Activated CD4-positive, alpha-beta T cell treated with anti-CD3 and anti-CD28 coated beads, Interleukin-2, amount 50 U/mL, for 16 hours (primary cell): ENCODE measurements around the gene CEPT1.

Source experiments
- DNase-seq: peaks from one replicate; pipeline ENCODE4 v3.0.0-alpha.2; 2020

CEPT1 gene

DNA sequence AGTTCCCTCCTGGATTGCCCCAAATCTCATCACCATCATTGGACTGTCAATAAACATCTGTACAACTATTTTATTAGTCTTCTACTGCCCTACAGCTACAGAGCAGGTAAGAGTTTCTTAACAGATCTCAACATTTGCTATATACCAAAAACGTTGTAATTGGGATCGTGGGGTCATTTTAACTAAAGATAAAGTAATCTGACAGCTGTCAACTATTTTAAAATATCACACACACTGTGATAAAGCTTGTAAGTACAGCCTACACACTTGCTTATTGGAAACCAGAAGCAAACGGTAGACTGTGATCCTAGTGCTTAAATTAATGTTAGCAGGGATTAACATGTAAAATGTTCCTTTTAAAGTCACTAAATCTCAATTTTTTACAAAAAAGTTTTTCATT, 7.9 kb downstream of the CEPT1 start:
- no peak for DNase-seq

GRCh38 chr1:111148376-111148881, 8.4 kb downstream of the CEPT1 start:
- no peak for DNase-seq

DNA sequence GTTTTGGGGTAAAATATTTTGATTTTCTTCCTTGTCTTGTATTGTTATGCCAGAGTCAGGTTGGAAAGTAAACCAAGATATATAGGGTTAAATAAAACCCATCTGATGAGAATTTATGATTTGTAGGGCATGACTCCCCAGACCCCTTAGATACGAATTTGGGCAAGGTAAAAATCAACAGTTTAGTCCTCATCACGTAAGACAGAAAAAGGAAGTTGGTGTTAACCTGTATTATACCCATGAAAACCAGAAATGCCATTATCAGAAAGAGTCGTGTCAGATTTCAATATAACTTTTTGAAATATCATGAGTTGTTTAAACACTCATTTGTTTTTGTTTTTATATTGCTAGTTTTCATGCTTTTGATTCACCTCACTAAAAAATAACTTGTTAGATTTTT, 11.8 kb downstream of the CEPT1 start:
- no peak for DNase-seq

GRCh38 chr1:111154021-111154999, 14.3 kb downstream of the CEPT1 start:
- DNase-seq: no peak

DNA sequence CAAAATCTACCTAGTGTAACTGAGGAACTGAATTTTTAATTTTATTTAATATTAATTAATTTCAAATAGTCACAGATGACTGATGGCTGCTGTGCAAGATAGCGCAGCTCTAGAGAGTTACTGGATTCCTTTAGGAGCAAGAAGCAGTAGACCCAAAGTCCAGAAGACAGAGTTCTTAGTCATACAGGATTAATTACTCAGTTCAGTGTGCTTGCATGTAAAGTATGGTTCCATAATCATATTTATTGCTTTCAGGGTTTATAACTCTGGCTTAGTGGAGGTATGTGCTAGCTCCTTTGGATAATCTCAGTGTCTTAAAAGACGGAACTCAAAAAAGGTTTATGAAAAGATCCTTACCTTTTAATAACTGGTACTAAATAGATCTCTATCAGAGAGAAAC, 17.4 kb downstream of the CEPT1 start:
- no peak for DNase-seq

- no peak for DNase-seq
Measured at GRCh38 chr1:111161843-111162487, 21.9 kb downstream of the CEPT1 start.

GRCh38 chr1:111162488-111162880, 22.5 kb downstream of the CEPT1 start:
- no peak for DNase-seq

- DNase-seq: no peak
Measured at GRCh38 chr1:111163363-111163762, 23.3 kb downstream of the CEPT1 start.

DNA sequence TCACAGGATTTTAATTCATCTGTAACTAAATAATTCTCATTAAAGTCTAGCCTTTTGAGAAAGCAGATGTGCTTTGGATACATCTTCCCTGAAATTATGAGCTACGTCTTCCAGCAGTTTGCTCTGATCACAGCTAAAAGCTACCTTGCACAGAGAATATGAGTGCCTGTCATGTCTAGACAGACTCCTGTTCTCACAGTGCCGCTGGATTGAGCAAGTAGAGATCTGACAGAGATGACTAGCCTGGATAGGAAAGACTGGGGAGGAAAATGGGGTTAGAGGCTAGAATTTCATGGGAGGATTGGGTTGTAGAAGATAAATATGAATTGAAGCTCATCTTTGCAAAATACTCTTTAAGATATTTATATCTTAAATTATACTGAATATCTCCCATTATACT, 24.1 kb downstream of the CEPT1 start:
- no peak for DNase-seq

GRCh38 chr1:111172463-111172862, 32.4 kb downstream of the CEPT1 start:
- DNase-seq: no peak

DNA sequence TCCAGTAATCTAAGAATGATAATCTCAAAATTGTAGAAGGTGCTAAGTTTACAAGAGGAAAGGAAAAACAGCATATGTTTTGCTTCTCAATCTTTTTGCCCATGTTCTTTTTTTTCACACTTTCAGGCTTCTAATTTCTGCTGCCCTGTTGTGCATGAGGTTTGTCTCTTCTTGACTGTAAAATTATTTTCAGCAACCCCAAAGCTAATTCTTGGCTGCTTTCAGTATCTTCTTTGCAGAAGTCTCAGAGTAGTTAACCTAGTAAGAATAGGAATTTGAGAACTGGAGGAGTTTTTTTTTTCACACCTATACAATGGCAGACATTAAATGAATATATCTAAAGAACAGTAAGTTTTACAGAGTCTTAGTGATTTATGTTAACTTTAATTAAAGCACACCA, 34.0 kb downstream of the CEPT1 start:
- DNase-seq: no peak

GRCh38 chr1:111175349-111175748, 35.3 kb downstream of the CEPT1 start:
- no peak for DNase-seq

DNA sequence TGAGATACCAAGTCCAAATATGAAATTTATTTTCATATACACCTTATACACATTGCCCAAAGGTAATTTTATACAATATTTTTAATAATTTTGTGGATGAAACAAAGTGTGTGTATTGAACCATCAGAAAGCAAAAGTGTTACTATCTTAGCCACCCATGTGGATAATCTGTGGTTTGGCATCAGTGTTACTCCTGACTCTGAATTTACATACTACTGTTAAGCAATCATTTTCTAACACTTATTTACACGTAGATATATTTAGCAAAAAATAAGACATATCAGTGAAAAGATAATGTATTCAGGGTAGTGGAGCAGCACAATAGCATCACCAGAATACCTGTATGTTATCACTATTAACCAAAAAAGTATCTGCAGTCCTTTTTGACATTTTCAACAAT, 36.7 kb downstream of the CEPT1 start:
- DNase-seq: no peak

DNA sequence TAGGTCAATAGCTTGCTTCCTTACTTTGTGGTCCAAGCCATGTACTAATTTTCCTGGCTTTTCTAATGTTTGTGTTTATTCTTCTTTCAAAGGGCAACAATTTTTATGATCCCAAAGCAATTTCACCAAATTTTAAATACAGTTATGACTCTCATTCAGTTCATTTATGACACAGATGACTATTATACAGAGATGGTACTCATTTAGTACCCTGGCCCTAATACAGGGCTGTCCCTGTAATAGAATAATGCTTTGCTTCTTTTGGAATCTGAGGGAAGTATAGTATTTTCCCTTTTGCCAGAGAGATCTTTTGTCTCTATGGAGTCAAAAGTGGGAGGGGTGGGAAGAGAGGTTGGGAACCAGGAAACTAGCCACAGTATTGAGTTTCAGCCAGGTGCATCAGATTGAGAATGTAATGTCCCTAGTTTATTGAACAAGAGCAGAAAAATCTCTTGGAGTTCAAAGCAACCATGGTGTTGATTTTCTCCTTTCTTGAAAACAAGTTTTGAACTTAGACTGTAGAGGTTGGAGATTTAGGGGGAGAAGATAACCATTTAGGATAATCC, 40.0 kb downstream of the CEPT1 start:
- no peak for DNase-seq

- DNase-seq: no peak
Measured at GRCh38 chr1:111182052-111182451, 42.0 kb downstream of the CEPT1 start.

GRCh38 chr1:111183308-111184069, 43.5 kb downstream of the CEPT1 start:
- DNase-seq: no peak

- DNase-seq: no peak
Measured at GRCh38 chr1:111184663-111185062, 44.6 kb downstream of the CEPT1 start.

- DNase-seq: no peak
Measured at GRCh38 chr1:111190931-111191451, 51.0 kb downstream of the CEPT1 start.

DNA sequence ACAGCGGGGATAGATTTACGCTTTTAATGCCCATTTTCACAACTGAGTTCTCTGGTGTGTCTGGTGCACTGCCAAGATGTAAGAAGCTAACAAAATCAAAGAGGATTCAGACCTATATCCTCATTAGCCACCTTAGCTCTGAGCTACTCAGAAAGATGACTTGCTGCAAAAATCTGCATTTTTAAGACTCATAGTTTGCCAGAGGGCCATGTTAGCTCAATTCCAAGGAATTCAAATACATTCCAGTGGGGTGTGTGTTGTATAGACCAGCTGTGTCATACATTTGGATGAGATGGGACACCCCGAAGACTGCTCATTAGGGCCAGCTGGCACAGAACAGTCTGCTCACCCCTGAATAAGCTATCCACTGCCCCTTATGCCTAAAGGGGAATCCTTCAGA, 51.5 kb downstream of the CEPT1 start:
- DNase-seq: no peak

GRCh38 chr1:111192074-111192473, 52.1 kb downstream of the CEPT1 start:
- no peak for DNase-seq

GRCh38 chr1:111192658-111193519, 52.9 kb downstream of the CEPT1 start:
- no peak for DNase-seq
